HG03432 (cell line): ENCODE measurements around the gene RASSF4.
"Not testable (repeated sequence)": the region's sequence is repeated elsewhere in the genome, so short reads cannot be mapped to it uniquely, and the experiment has no call there.

Experiments used
- ATAC-seq: cut with Tn5 transposase; IDR thresholded peaks from one replicate; pipeline ENCODE4 v1.9.1; 2021; ENCODE audit warnings: mild to moderate bottlenecking, moderate library complexity; ENCODE audit not compliant: unreplicated experiment

Gene RASSF4

DNA sequence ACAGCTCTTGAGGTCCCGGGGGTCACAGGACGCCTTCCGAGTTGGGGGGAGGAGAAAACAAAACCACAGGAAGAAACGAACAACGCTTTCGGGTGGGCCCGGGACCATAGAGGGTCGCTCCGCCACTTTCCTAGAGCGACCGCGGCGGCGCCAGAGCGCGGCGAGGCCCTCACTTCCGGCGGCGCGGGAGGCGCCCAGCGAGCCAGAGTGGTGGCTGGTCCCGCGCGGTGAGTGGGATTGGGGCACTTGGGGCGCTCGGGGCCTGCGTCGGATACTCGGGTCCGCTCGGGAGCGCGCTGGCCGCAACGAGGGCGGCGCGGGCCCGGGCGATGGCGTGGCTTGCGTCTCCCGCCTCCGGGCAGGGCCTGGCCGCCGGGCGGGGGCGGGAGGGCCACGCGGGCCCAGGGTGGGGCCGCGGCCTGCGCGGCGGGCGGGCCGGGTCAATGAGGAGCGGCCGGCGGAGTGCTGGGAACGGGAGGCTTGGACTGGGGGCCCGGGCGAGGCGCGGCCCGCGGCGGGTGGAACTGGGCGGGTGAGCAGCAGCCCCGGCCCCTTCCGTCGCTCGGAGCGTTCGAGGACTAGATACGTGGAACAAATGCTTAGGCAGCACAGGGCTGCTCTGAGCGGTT, 41.3 kb downstream of the RASSF4 start, which contains the start of gene ZNF22:
Gene ZNF22 (plus strand): TSS at position 172 of the 629 bp plus-strand sequence. CDS start 2,446 bp downstream, outside the sequence.
- peak; percentile 83 for ATAC-seq

- peak; percentile 78 for ATAC-seq
Observed at GRCh38 chr10:45001381-45002148, 42.0 kb downstream of the RASSF4 start.

- no peak for ATAC-seq
Observed at GRCh38 chr10:45003432-45004000, 43.9 kb downstream of the RASSF4 start.

DNA sequence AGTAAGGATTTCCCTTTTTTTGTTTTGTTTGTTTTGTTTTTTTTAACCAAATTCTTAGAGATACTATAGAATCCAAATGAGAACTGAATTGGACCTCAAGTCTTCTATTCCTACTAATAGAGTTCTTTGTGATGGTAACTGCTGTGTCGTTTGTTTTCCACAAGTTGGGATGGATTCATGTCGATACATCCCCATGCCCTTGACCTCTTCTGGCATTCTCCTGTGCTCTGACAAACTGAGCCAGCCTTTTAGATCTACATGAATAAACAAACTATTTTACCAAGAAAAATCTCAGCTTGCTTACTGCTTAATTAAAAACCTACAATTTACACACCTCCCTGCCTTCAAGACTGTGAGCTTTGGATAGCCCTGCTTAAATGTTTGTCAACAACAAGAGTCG, 45.1 kb downstream of the RASSF4 start:
- no peak for ATAC-seq

DNA sequence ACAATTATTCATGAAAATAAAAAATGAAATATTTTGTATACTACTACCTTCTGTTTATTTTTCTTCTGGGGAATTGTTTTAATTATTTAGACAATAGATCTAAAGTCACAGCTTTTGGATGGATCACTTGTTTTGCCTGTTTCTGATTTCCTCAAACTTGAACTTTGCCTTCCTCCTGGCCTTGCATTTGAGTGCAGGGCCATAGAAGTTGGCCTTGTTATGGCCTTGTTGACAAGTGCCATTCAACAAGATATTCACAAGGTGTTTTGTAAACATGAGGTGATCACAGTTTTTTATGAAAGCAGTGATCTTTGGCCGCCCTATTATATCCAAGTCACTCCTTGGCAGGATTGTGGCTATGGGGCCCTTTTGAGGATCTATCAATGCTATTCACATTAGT, 45.7 kb downstream of the RASSF4 start:
- no peak for ATAC-seq

DNA sequence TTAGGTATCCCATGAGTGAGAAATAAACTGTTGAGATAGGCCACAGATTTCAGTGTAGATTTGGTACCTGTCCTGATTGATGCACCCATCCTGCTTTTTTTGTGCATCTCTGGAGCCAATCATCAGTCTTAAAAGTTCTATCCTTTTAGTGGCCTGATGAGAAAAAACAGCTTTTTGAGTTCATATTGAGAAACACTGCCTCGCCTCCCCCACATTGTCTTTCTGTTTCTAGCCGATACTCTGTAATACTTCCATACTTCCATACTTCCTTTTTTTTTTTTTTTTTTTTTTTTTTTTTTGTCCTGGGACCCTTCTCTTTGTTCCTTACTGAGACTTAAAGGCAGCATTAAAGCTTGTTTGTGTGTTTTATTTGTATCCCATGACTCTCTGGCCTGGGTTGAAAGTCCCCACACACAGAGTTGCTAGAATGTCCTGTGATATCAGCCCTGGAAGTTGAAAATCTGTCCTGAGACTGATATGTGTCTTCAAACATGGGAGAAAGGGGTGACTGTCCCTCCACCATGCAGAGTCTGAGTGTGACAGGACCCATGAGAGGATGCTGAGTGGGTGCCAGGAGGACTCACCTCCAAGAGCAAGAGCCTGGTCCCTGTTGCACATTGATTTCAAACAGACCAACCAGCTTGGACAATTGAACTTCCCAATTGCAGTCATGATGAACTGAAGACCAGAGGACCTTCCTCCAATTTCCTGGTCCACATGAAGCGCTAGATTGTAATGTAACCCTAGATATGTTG, 46.9 kb downstream of the RASSF4 start:
- no peak for ATAC-seq

DNA sequence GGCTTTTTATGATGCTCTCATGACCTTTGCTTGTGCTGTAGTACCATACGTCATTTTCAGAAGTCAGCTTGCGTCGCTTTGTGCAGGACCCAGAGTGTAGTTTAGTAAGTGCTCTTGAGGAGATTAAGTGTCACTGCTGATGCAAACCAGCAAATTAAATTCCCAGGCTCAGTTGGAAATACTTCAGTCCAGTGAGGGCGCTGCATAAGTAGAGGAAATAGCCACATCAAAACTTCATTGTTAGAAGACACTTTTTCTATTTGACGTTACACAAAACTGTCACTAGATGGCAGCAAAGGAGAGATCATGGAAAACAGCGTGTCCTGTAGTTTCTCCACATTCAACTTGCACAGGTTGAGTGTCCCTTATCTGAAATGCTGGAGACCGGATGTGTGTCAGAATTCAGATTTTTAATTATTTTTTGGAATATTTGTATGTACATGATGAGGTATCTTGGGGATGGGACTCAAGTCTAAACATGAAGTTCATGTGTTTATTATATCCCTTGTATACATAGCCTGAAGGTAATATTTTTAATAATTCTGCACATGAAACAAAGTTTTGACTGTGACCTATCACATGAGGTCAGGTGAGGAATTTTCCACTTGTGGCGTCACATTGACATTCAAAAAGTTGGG, 49.0 kb downstream of the RASSF4 start:
- ATAC-seq = peak; percentile 86

- not testable (repeated sequence) for ATAC-seq
Observed at GRCh38 chr10:45014557-45014956, 55.0 kb downstream of the RASSF4 start.

- ATAC-seq = no peak
Observed at GRCh38 chr10:45015590-45015989, 56.0 kb downstream of the RASSF4 start.

DNA sequence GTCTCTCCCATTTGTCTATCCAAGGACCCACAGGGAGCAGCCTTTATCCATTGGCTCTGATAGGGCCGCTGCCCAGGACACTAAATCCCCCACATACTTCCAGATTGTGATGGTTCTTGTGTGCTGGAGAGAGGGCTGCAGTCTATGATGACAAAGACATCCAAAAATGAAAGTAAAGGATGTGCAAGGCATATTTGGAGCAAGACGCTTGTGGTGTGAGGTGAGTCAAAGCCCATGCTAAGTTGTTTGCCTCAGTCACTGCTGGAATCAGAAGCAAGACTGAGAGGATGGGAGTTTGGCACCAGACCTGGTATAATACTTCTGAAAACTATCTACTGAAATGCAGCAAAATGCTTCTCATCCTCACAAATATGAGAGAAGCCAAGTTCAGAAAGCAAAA, 63.8 kb downstream of the RASSF4 start:
- ATAC-seq = no peak

DNA sequence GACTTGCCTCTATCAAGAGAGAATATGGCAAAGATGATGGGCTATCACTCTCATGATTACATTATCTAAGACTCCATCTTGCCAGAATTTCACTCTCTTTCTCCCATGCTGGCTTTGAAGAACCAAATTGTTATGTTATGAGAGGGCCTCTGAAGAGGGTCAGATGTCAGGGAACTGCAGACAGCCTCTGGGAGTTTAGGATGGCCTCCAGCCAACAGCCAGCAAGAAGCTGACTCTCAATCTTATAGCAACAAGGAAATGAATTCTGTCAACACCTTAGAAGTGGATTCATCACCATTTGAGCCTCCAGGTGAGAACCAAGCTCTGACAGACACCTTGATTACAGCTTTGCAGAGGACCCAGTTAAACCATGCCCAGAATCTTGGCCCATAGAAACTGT, 74.7 kb downstream of the RASSF4 start:
- ATAC-seq = no peak

GRCh38 chr10:45035673-45036072, 76.1 kb downstream of the RASSF4 start:
- ATAC-seq = no peak

DNA sequence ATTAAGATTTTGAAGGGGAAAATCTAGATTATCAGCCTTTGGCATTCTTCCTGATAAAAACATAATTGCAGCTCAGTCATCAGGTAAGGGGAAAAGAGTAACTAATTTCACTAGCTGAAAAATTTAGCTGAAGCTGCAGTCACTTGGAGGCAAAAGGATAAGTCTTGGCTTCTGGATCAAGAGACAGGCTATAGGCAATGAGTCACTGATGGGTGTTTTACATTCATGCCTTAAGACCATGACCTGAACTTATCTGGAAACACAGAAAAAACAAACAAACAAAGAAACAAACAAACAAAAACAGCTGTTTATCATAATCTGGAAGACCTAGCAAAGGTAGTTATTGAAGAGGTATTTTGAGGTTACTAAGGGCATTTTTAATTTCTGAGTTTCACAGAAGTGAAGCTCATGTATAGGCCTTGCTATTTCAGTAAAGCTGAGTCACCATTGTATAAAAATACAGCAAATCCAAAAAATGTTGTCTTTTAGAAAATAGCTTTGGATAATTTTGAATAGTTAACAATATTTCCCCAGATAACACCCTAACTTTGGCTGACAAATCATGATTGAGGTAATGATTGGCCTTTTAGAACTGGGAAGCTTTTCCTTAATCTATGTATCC, 81.4 kb downstream of the RASSF4 start:
- ATAC-seq = no peak

GRCh38 chr10:45044290-45044689, 84.7 kb downstream of the RASSF4 start:
- ATAC-seq = no peak
